H1 (cell line): ENCODE data around the gene NINJ2.

Source experiments
- CREB1 ChIP-seq: IDR thresholded peaks from 2 replicates; pipeline ENCODE4 v1.6.1; 2012; ENCODE audit warnings: inconsistent platforms
- CTCF ChIP-seq, 3 experiments: IDR thresholded peaks; 1 replicate in 2 of 3; 2 replicates in 1 of 3; pipeline versions ENCODE4 v1.5.1 to v1.6.1; 2011; ENCODE audit warnings: low read length in 3 of 3, mild to moderate bottlenecking in 3 of 3, inconsistent platforms in 2 of 3, low read depth in 1 of 3, moderate library complexity in 1 of 3; ENCODE audit not compliant: insufficient read depth in 1 of 3; ENCODE audit errors: control extremely low read depth in 1 of 3
- GABPA ChIP-seq: IDR thresholded peaks from 2 replicates; pipeline ENCODE4 v1.6.1; 2011; ENCODE audit warnings: mild to moderate bottlenecking, low read length, moderate library complexity, borderline replicate concordance; ENCODE audit not compliant: insufficient read depth
- GTF2F1 ChIP-seq: IDR thresholded peaks from 2 replicates; pipeline ENCODE4 v1.6.1; 2012; ENCODE audit warnings: low read depth, low read length, improper control_type of control experiment, borderline replicate concordance
- KDM1A ChIP-seq: fragments of 200-600, 300-600 bp; sonication (generic); IDR thresholded peaks from 2 replicates; pipeline ENCODE4 v1.7.1; 2016; ENCODE audit warnings: mild to moderate bottlenecking, low read length, borderline replicate concordance
- POLR2A ChIP-seq, 2 experiments: IDR thresholded peaks; 1 replicate in 1 of 2; 2 replicates in 1 of 2; pipeline ENCODE4 v1.6.1; 2011; ENCODE audit warnings: low read depth in 2 of 2, low read length in 2 of 2, mild to moderate bottlenecking in 2 of 2; ENCODE audit errors: control extremely low read depth in 1 of 2
- POLR2AphosphoS5 ChIP-seq: IDR thresholded peaks from 2 replicates; pipeline ENCODE4 v1.6.1; 2011; ENCODE audit warnings: low read depth, low read length
- RNF2 ChIP-seq: fragments of 200-900, 300-1000 bp; sonication (generic); IDR thresholded peaks from 2 replicates; pipeline ENCODE4 v1.7.1; 2016; ENCODE audit warnings: borderline replicate concordance, low read depth, mild to moderate bottlenecking, antibody characterized with exemption, low read length; ENCODE audit not compliant: poor library complexity, severe bottlenecking; ENCODE audit errors: missing control alignments
- SP2 ChIP-seq: IDR thresholded peaks from 2 replicates; pipeline ENCODE4 v1.6.1; 2012; ENCODE audit warnings: mild to moderate bottlenecking, low read length, inconsistent platforms
- SRF ChIP-seq: IDR thresholded peaks from 2 replicates; pipeline ENCODE4 v1.6.1; 2011; ENCODE audit warnings: mild to moderate bottlenecking, low read depth, low read length, moderate library complexity
- TAF1 ChIP-seq: IDR thresholded peaks from 2 replicates; pipeline ENCODE4 v1.6.1; 2011; ENCODE audit warnings: mild to moderate bottlenecking, low read depth, low read length
- USF2 ChIP-seq: IDR thresholded peaks from 2 replicates; pipeline ENCODE4 v1.6.1; 2011; ENCODE audit warnings: low read length, improper control_type of control experiment

GRCh38 chr12:590206-590750 lies 73.0 kb downstream of the NINJ2 start:
- no peak for TF ChIP-seq POLR2AphosphoS5
- TF ChIP-seq CTCF (IDR thresholded peaks at IDR 0.05; ENCODE audit: control extremely low read depth in 1 of 3, insufficient read depth in 1 of 3, low read depth in 1 of 3, low read length in 3 of 3) = no peak
- no peak for TF ChIP-seq GABPA
- no peak for TF ChIP-seq RNF2
- no peak for TF ChIP-seq SP2
- TF ChIP-seq GTF2F1 = no peak
- TF ChIP-seq POLR2A (IDR thresholded peaks at IDR 0.05; ENCODE audit: control extremely low read depth in 1 of 2, low read depth in 2 of 2, low read length in 2 of 2) = no peak
- TF ChIP-seq KDM1A = no peak
- no peak for TF ChIP-seq SRF
- no peak for TF ChIP-seq USF2
- no peak for TF ChIP-seq CREB1
- no peak for TF ChIP-seq TAF1
